DOHH2 (cell line): ENCODE results near the gene DACH1.
"Not testable (repeated sequence)": the region's sequence is repeated elsewhere in the genome, so short reads cannot be mapped to it uniquely, and the experiment has no call there.

ENCODE experiments used
- H3F3A ChIP-seq: fragments of 200-600 bp; sonication (generic), shearing (Covaris generic); 2 replicates; pipeline ENCODE4 v1.6.0; 2016; ENCODE audit warnings: antibody characterized with exemption, mild to moderate bottlenecking; ENCODE audit not compliant: control insufficient read depth, insufficient read depth
- H3K27ac ChIP-seq: fragments of 200-600 bp; sonication (generic); 2 replicates; pipeline ENCODE4 v1.5.1; 2014; ENCODE audit warnings: low read depth, mild to moderate bottlenecking, low read length, moderate library complexity
- H3K27me3 ChIP-seq: fragments of 200-600 bp; sonication (generic); 2 replicates; pipeline ENCODE4 v1.6.1; 2014; ENCODE audit warnings: mild to moderate bottlenecking, low read length, mixed read lengths; ENCODE audit not compliant: control insufficient read depth
- H3K36me3 ChIP-seq: fragments of 200-600 bp; sonication (generic); 2 replicates; pipeline ENCODE4 v1.6.1; 2014; ENCODE audit warnings: mild to moderate bottlenecking, low read length, moderate library complexity, mixed read lengths; ENCODE audit not compliant: control insufficient read depth
- H3K4me1 ChIP-seq: fragments of 200-600 bp; sonication (generic); 2 replicates; pipeline ENCODE4 v1.6.1; 2014; ENCODE audit warnings: mild to moderate bottlenecking, low read length, mixed read lengths; ENCODE audit not compliant: control insufficient read depth
- H3K4me2 ChIP-seq: fragments of 200-600 bp; sonication (generic); 2 replicates; pipeline ENCODE4 v1.6.0; 2014; ENCODE audit warnings: mild to moderate bottlenecking, low read length, moderate library complexity
- H3K4me3 ChIP-seq: fragments of 200-600 bp; sonication (generic); 2 replicates; pipeline ENCODE4 v1.5.1; 2014; ENCODE audit warnings: mild to moderate bottlenecking, low read length, mixed read lengths
- H3K79me2 ChIP-seq: fragments of 200-600 bp; sonication (generic); 2 replicates; pipeline ENCODE4 v1.6.1; 2014; ENCODE audit warnings: mild to moderate bottlenecking, low read length, mixed read lengths; ENCODE audit not compliant: control insufficient read depth
- H3K9me2 ChIP-seq: fragments of 200-600 bp; sonication (generic); replicated peaks from 2 replicates; pipeline ENCODE4 v1.6.1; 2014; ENCODE audit warnings: mild to moderate bottlenecking, low read length, mixed read lengths; ENCODE audit not compliant: control insufficient read depth
- H3K9me3 ChIP-seq: fragments of 200-600 bp; sonication (generic); 2 replicates; pipeline ENCODE4 v1.6.1; 2014; ENCODE audit warnings: antibody characterized with exemption, low read length, mixed read lengths; ENCODE audit not compliant: control insufficient read depth, insufficient read depth
- H4K20me1 ChIP-seq: fragments of 200-600 bp; sonication (generic); 2 replicates; pipeline ENCODE4 v1.6.0; 2014; ENCODE audit warnings: low read depth, mild to moderate bottlenecking, antibody characterized with exemption, low read length, moderate library complexity; ENCODE audit not compliant: control insufficient read depth, insufficient read depth
- EZH2phosphoT487 ChIP-seq: fragments of 200-600 bp; sonication (generic); IDR thresholded peaks from 2 replicates; pipeline ENCODE4 v1.6.1; 2017; ENCODE audit warnings: borderline replicate concordance, mild to moderate bottlenecking, antibody characterized with exemption, low read length, moderate library complexity, mixed read lengths
- TF ChIP-seq, protein P1 (sequence below): fragments of 200-600 bp; sonication (generic); IDR thresholded peaks from one replicate; pipeline ENCODE4 v1.5.1; 2014; ENCODE audit warnings: antibody characterized with exemption, mild to moderate bottlenecking, low read depth, low read length; ENCODE audit not compliant: poor library complexity, severe bottlenecking

DACH1 gene

DNA sequence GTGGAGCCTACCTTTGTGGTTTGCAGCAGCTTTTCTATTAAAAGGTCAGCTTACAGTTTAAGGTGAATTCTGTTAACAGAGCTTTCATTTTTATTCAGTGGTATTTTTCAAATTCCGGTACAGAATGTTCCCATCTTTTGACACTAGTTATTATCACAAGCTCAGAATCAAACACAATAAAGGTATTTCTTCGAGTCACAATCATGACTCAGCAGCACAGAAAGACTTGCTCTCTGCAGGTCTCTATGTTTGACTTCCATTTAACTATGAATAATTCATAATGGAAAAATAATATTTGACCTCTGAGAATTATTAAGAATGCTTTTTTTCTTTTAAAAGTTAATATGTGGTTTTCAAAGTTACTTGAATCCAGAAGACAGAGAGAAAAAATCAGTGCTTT lies 28.2 kb downstream of the DACH1 start:
- Histone ChIP-seq H3K9me2 (no peaks in the 10 kb centered on the region), H3K9me3 (no peaks in the 10 kb centered on the region), H3K27me3 (no peaks in the 10 kb centered on the region), H3K27ac (no peak overlapping the region), H3K4me3 (no peak overlapping the region), H3K79me2 (no peaks in the 10 kb centered on the region), H4K20me1 (no peaks in the 10 kb centered on the region), H3K36me3 (no peaks in the 10 kb centered on the region), H3F3A (no peaks in the 10 kb centered on the region), H3K4me2 (no peak overlapping the region), H3K4me1 (no peaks in the 10 kb centered on the region)
- no peak for TF ChIP-seq EZH2phosphoT487
- TF ChIP-seq, protein P1, sequence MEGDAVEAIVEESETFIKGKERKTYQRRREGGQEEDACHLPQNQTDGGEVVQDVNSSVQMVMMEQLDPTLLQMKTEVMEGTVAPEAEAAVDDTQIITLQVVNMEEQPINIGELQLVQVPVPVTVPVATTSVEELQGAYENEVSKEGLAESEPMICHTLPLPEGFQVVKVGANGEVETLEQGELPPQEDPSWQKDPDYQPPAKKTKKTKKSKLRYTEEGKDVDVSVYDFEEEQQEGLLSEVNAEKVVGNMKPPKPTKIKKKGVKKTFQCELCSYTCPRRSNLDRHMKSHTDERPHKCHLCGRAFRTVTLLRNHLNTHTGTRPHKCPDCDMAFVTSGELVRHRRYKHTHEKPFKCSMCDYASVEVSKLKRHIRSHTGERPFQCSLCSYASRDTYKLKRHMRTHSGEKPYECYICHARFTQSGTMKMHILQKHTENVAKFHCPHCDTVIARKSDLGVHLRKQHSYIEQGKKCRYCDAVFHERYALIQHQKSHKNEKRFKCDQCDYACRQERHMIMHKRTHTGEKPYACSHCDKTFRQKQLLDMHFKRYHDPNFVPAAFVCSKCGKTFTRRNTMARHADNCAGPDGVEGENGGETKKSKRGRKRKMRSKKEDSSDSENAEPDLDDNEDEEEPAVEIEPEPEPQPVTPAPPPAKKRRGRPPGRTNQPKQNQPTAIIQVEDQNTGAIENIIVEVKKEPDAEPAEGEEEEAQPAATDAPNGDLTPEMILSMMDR = no peak

DNA sequence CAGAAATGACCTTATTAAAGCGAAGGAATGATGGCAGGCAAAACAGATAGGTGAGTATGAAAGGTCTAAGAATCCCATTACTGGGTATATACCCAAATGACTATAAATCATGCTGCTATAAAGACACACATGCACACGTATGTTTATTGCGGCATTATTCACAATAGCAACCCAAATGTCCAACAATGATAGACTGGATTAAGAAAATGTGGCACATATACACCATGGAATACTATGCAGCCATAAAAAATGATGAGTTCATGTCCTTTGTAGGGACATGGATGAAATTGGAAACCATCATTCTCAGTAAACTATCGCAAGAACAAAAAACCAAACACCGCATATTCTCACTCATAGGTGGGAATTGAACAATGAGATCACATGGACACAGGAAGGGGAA lies 29.4 kb downstream of the DACH1 start:
- not testable (repeated sequence) for H3F3A ChIP-seq, H3K9me2 ChIP-seq, H3K27me3 ChIP-seq, H3K9me3 ChIP-seq, H3K36me3 ChIP-seq, H4K20me1 ChIP-seq, H3K4me3 ChIP-seq, H3K4me1 ChIP-seq, H3K79me2 ChIP-seq, H3K4me2 ChIP-seq, H3K27ac ChIP-seq

DNA sequence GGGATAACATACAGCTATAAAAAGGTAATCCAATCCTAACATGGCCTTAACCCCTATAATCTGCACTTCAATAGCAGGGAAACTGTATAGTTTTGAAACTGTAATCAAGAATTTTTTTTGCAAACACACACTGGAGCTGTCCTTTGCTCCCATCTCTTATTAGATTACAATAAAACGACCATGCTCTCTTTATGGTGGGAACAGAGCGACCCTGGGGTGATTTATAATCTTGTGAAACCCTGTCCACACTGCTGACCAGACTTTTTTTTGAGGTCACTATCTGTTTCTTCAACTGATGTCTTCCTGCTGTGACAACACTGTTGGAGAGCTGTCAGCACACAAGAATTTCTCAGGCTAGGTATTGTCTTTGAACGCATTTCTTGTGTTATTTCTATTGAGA lies 35.3 kb downstream of the DACH1 start:
- Histone ChIP-seq H4K20me1 (no peaks in the 10 kb centered on the region), H3K27me3 (no peaks in the 10 kb centered on the region), H3K9me2 (no peaks in the 10 kb centered on the region), H3F3A (no peaks in the 10 kb centered on the region), H3K36me3 (no peaks in the 10 kb centered on the region), H3K4me1 (no peaks in the 10 kb centered on the region), H3K4me3 (no peak overlapping the region), H3K4me2 (no peak overlapping the region), H3K9me3 (no peaks in the 10 kb centered on the region), H3K79me2 (no peaks in the 10 kb centered on the region), H3K27ac (no peak overlapping the region)
- no peak for TF ChIP-seq EZH2phosphoT487
- TF ChIP-seq, protein P1 = no peak

DNA sequence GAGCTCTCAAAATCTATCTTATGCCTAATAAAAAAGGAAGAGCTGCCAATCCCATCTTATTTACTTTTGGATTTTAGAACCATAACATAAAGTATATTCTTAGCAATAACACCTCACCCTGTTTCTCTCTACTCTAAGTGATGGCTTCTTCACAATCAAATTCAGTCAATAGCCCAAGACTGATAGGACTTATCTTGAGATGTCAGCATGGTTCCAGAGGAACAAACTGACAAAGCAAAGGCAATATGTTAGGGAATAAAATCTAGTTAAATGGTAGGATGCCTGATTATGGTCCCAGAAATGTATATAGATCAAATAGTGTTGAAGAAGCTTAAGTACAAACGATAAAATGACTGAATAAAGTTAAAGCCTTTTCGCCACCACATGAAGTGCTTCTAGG lies 36.3 kb downstream of the DACH1 start:
- H4K20me1 ChIP-seq = no peaks in the 10 kb centered on the region
- H3K4me2 ChIP-seq = no peak overlapping the region
- no peaks in the 10 kb centered on the region for H3K9me2 ChIP-seq
- no peaks in the 10 kb centered on the region for H3K4me1 ChIP-seq
- no peaks in the 10 kb centered on the region for H3F3A ChIP-seq
- no peak overlapping the region for H3K27ac ChIP-seq
- H3K9me3 ChIP-seq = no peaks in the 10 kb centered on the region
- H3K79me2 ChIP-seq = no peaks in the 10 kb centered on the region
- H3K36me3 ChIP-seq = no peaks in the 10 kb centered on the region
- TF ChIP-seq, protein P1 = no peak
- TF ChIP-seq EZH2phosphoT487 = no peak
- no peaks in the 10 kb centered on the region for H3K27me3 ChIP-seq
- no peak overlapping the region for H3K4me3 ChIP-seq
